Nephron (organoid): Measurements from ENCODE around the gene HLA-DQB1.
"Not testable (repeated sequence)": the region's sequence is repeated elsewhere in the genome, so short reads cannot be mapped to it uniquely, and the experiment has no call there.

Experiments
- H3K27ac Mint-ChIP-seq, 3 experiments: 2 replicates each; pipeline ENCODE4 v1.8.0; 2020; ENCODE audit warnings: mixed read lengths in 3 of 3, mild to moderate bottlenecking in 2 of 3, moderate library complexity in 1 of 3
- H3K27me3 Mint-ChIP-seq: 2 replicates; pipeline ENCODE4 v1.8.0; 2021; ENCODE audit warnings: low read depth, mild to moderate bottlenecking, moderate library complexity, mixed read lengths
- H3K36me3 Mint-ChIP-seq: 2 replicates; pipeline ENCODE4 v1.8.0; 2020; ENCODE audit warnings: low read depth, mixed read lengths
- H3K4me1 Mint-ChIP-seq: 2 replicates; pipeline ENCODE4 v1.8.0; 2020; ENCODE audit warnings: mixed read lengths
- H3K4me3 Mint-ChIP-seq, 3 experiments: 2 replicates each; pipeline ENCODE4 v1.8.0; 2020; ENCODE audit warnings: mild to moderate bottlenecking in 3 of 3, mixed read lengths in 3 of 3, moderate library complexity in 2 of 3
- H3K9me3 Mint-ChIP-seq: 2 replicates; pipeline ENCODE4 v1.8.0; 2020; ENCODE audit warnings: mixed read lengths
- CTCF ChIP-seq, 3 experiments: fragments of 200-600 bp; sonication (generic); IDR thresholded peaks; one replicate each; pipeline ENCODE4 v1.5.0; 2021; ENCODE audit warnings: antibody characterized with exemption in 3 of 3; ENCODE audit not compliant: unreplicated experiment in 3 of 3

HLA-DQB1 gene

GRCh38 chr6:32635526-32636123 is 30.8 kb downstream of the HLA-DQB1 start:
- Mint-ChIP-seq H3K9me3 (peaks cover 2% of the 10 kb centered on the region), H3K36me3 (no peaks in the 10 kb centered on the region), H3K27ac (no peak overlapping the region), H3K4me3 (no peak overlapping the region), H3K4me1 (no peaks in the 10 kb centered on the region), H3K27me3 (peaks cover 10% of the 10 kb centered on the region)
- TF ChIP-seq CTCF (IDR thresholded peaks at IDR 0.05; ENCODE audit: unreplicated experiment in 3 of 3) = no peak

GRCh38 chr6:32629793-32630192 is 36.7 kb downstream of the HLA-DQB1 start:
- H3K4me1 Mint-ChIP-seq, H3K4me3 Mint-ChIP-seq, H3K27me3 Mint-ChIP-seq, H3K36me3 Mint-ChIP-seq, H3K27ac Mint-ChIP-seq, H3K9me3 Mint-ChIP-seq: not testable (repeated sequence)

- Mint-ChIP-seq H3K9me3 (no peaks in the 10 kb centered on the region), H3K36me3 (no peaks in the 10 kb centered on the region), H3K27ac (no peak overlapping the region), H3K4me3 (no peak overlapping the region), H3K4me1 (no peaks in the 10 kb centered on the region), H3K27me3 (no peaks in the 10 kb centered on the region)
- TF ChIP-seq CTCF (IDR thresholded peaks at IDR 0.05; ENCODE audit: unreplicated experiment in 3 of 3) = no peak
Measured at GRCh38 chr6:32627831-32628230, 38.6 kb downstream of the HLA-DQB1 start.

DNA sequence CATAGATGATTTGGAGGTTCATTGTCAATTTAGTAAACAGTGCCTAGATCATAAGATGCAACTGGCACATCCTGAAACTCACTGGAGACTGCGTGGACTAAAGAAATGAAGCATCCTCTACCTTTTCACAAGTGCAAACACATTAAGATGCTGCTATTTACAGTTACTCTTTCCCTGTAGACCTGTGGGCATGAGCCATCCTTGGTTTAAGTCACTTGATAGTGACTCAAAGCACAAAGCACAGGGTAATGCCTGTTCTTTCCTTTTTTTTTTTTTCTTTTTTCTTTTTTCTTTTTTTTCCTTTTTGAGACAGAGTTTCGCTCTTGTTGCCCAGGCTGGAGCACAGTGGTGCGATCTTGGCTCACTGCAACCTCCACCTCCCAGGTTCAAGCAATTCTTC is 39.2 kb downstream of the HLA-DQB1 start:
- no peak overlapping the region for H3K4me3 Mint-ChIP-seq
- H3K27ac Mint-ChIP-seq = no peak overlapping the region
- no peaks in the 10 kb centered on the region for H3K9me3 Mint-ChIP-seq
- no peaks in the 10 kb centered on the region for H3K27me3 Mint-ChIP-seq
- no peak for TF ChIP-seq CTCF (IDR thresholded peaks at IDR 0.05; ENCODE audit: unreplicated experiment in 3 of 3)
- no peaks in the 10 kb centered on the region for H3K4me1 Mint-ChIP-seq
- no peaks in the 10 kb centered on the region for H3K36me3 Mint-ChIP-seq

- no peaks in the 10 kb centered on the region for H3K36me3 Mint-ChIP-seq
- no peaks in the 10 kb centered on the region for H3K27me3 Mint-ChIP-seq
- no peaks in the 10 kb centered on the region for H3K4me1 Mint-ChIP-seq
- no peak for TF ChIP-seq CTCF (IDR thresholded peaks at IDR 0.05; ENCODE audit: unreplicated experiment in 3 of 3)
- no peak overlapping the region for H3K4me3 Mint-ChIP-seq
- H3K27ac Mint-ChIP-seq = no peak overlapping the region
- H3K9me3 Mint-ChIP-seq = no peaks in the 10 kb centered on the region
Measured at GRCh38 chr6:32625137-32625536, 41.3 kb downstream of the HLA-DQB1 start.

DNA sequence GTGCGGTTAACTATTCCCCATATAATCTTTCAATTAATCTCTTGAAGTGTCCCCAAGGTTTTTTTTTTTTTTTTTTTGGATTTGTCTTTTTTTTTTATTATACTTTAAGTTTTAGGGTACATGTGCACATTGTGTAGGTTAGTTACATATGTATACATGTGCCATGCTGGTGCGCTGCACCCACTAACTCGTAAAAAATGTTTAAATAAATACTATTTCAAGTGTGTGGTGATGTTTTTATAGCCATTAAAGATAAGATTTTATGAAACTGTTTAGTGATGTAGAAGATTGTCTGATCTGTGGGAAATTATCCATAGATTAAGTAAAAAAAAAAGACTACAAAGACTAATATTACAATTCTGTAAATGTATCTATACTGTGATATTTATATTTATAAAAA is 41.9 kb downstream of the HLA-DQB1 start:
- H3K27me3 Mint-ChIP-seq = no peaks in the 10 kb centered on the region
- H3K36me3 Mint-ChIP-seq = no peaks in the 10 kb centered on the region
- H3K9me3 Mint-ChIP-seq = no peaks in the 10 kb centered on the region

More for the DNA sequence above, 41.9 kb downstream of the HLA-DQB1 start:
- H3K4me3 Mint-ChIP-seq = no peak overlapping the region
- TF ChIP-seq CTCF (IDR thresholded peaks at IDR 0.05; ENCODE audit: unreplicated experiment in 3 of 3) = no peak
- no peaks in the 10 kb centered on the region for H3K4me1 Mint-ChIP-seq
- no peak overlapping the region for H3K27ac Mint-ChIP-seq
